Body of pancreas (tissue), 4 donors: ENCODE data around the gene ACSF3.

Experiments
- CTCF ChIP-seq, 7 experiments: fragments of 450-650 bp in 4 of 7; fragments of 200-600 bp in 3 of 7; sonication (generic) in 3 of 7; IDR thresholded peaks; one replicate each; pipeline ENCODE4 v1.5.1; 2016 to 2019; ENCODE audit warnings: antibody characterized with exemption in 7 of 7
- POLR2A ChIP-seq, 3 donors: fragments of 450-650 bp; IDR thresholded peaks; one replicate each; pipeline ENCODE4 v1.6.1; 2016; ENCODE audit warnings: antibody characterized with exemption in 3 of 3, mild to moderate bottlenecking in 2 of 3

GRCh38 chr16:89138513-89138795 lies 44.8 kb downstream of the ACSF3 start:
- TF ChIP-seq POLR2A (IDR thresholded peaks at IDR 0.05) (no peak), CTCF (IDR thresholded peaks at IDR 0.05) (no peak)
